Endothelial cell of hepatic sinusoid (primary cell): ENCODE measurements around the gene FFAR2.
"Not testable (repeated sequence)": the region's sequence is repeated elsewhere in the genome, so short reads cannot be mapped to it uniquely, and the experiment has no call there.

Experiments
- in situ Hi-C: cut with HindIII; loops from 2 replicates; pipeline ENCODE4 v1.10.0; 2017; ENCODE audit warnings: low sequenced_read_pairs

The FFAR2 gene

DNA sequence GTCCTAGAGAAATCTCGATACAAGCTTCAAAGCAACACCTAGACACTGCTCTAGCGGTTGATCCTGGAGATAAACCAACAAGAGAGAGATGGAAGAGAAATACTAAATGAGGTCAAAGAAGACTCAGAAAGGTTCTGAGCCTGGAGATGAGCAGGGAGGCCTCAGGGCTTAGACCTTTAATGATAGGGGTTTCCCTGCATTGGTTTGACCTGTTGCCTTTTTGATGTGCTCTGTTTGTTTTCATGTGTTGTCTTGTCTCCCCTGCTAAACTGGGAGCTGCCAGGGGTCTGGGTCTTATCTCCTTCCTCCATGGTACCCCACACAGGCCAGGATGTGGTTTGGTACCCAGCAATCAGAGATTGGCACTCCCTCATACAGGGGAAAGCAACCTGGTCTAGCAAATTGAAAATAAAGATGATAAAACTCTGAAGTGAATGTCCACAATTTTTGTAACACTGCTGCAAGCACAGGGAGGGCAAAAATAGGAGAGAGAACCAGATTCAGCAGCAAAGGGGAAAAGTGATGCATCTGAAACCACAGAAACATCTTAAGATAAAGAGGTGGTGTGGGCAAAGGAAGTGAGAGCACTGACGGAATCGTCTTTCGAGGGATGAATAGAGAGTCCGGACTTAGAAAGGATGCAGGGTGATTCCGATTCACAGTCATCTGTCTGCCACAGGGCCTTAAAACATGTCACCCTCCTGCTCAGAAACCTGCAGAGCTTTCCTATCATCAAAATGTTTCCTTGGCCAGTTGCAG, 3.5 kb downstream of the FFAR2 start:
- in situ Hi-C loops: no loop called here

DNA sequence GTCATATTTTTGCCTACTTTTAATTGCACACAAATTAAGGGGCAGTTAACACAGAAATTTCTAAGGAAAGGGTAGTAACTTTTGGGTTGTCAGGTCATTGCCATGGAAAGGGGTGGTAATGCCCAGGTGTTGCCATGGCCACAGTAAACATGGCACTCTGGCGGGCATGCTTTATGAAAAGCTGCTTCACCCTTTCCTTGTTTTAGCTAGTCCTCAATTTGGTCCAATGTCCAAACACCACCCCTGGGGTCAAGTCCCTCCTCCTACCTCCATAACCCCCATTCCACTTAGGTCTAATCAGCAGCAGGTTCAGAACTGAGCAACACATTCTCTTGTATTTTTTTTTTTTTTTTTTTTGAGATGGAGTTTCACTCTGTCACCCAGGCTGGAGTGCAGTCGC, 6.6 kb downstream of the FFAR2 start:
- in situ Hi-C loops: no loop called here

DNA sequence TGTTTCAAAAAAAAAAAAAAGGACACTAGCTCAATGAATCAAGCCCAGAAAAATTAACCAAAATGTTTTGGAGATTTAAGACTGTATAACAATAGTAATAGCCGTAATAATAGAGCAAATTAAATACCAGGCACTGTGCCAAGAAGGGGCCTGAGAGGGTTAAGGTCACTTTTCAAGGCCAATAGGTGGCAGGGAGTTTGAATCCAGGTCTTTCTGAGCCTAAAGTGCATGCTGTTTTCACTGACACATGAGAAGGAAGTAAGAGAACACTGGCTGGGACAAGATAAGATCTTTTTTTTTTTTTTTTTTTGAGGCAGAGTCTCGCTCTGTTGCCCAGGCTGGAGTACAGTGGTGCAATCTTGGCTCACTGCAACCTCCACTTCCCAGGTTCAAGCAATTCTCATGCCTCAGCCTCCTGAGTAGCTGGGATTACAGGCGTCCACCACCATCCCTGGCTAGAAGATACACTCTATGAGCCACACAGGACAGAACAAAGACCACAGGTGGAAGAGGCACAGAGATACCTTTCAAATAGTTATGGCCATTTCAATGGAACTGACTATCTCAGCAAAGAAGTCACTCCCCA, 7.7 kb downstream of the FFAR2 start:
- in situ Hi-C loops: no loop called here

DNA sequence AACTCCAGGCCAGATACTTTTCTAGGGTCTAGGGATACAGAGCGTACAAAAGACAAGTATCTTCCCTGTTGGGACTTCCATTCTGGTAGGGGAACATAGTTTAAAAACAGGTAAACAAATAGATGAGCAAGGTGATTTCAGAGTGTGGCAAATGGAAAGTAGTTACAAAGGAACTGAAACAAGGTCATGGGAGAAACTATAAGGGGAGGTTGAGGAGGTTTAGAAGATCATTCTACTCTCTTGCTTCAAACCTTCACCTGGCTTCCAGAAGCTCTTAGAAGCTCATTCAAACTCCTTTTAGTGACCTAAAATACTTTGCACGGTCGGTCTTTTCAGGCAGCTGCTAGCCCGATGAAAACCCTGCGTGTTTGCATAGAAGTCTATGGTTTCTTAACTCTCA, 9.1 kb downstream of the FFAR2 start:
- in situ Hi-C loops: no loop called here

DNA sequence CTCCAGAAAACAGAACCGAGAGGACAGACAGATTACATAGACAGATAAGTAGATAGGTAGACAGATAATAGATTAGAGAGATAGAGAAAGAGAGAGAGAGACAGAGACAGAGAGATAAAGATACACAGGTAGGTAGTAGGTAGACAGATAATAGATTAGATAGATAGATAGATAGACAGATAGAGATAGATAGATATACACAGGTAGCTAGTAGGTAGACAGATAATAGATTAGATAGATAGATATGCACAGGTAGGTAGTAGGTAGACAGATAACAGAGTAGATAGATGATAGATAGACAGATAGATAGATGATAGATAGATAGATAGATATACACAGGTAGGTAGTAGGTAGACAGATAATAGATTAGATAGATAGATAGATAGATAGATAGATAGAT, 10.1 kb downstream of the FFAR2 start:
- in situ Hi-C loops: no loop called here

DNA sequence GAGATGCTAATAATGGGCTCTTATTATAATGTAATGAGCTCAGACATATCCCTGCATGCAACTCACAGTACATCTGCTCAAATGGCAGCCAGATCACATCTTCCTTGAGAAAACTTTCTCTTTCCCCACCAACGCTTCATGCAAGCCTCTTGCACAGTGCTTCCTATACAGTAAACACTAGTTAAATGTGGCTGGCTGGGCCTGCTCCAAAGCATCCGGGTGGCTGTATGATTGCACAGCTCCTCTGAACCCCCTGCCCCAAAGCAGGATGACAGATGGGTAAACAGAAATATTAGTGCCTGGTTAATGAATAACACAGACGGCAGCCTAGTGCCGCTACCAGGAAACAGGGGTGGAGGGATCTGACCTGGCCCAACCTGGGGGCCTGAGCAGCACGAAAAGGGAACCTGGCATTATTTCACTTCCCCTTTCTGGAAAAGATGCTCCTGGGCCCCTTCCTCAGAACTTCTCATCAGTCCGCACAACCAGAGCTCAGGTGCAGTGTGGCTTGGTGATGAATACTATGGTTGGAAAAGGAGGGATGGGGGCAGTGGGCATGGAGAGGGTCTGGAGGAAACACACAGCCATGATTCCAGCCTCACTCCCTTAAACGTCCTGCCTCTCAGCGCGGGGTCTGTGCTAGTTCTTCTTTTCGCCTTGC, 10.8 kb downstream of the FFAR2 start:
- in situ Hi-C loops: no loop called here

DNA sequence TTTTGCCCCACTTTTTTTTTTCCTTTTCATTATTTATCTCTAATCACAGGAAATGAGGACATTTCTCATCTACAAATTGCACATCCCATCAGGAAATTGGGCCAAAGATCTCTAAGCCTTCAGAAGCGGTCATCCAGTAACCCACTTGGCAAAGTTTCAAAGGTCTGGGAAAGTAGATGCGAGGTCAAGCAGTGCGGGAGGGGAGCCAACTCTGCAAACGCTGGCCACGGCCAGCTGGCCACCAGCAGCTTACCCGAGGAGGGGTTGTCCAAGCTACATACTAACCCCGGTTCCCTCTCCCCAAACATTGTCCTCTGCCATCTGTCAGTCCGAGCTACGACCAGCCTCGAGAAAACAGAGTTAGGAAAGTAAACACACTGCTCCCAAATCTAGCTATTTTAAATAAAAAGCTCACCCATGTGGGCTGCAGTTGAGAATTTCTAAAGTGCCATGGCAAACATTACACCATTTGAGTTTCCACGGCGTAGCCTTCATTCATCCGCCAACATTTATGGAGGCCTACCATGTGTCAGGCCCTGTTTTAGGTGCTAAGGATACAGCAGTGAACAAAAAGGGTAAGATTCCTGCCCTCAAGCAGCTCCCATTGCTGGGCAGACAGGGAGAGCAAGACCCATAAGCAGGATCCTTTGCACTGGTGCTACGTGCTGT, 11.5 kb downstream of the FFAR2 start:
- in situ Hi-C loops: no loop called here

DNA sequence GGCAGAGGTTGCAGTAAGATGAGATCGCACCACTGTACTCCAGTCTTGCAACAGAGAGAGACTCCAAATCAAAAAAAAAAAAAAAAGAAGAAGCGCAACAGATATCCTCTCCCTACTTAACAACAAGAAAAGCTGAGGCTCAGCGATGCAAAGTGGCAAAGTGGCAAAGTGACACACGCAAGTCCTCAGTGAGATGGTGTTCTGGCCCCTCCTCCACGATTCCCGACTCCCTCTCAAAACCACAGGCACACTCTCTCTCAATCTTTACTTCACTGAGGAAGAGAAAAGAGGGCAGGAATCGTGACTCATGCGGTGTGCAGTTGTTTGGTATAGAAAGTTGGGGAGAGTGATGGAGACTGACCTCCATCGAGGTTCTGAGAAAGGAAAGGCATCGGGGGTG, 12.6 kb downstream of the FFAR2 start:
- in situ Hi-C loops: no loop called here

DNA sequence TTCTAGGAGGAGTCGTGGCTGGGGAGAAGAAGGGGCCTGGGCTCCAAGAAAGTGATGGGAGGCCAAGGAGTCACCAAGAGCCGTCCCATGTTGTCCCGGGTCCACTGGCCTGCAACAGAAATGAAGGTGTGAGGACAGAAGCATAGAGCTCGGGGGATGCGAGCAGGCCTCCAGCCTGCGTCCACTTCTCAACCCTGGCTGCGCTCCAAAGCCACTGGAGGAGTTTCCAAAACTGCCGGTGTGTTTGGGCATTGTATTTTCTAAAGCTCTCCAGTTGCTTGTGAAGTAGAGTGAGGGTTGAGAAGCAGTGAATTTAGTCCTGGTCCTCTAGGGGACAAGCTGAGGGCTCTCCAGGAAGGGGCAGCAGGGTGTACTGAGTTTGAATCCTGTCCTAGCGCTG, 13.0 kb downstream of the FFAR2 start:
- in situ Hi-C loops: no loop called here

DNA sequence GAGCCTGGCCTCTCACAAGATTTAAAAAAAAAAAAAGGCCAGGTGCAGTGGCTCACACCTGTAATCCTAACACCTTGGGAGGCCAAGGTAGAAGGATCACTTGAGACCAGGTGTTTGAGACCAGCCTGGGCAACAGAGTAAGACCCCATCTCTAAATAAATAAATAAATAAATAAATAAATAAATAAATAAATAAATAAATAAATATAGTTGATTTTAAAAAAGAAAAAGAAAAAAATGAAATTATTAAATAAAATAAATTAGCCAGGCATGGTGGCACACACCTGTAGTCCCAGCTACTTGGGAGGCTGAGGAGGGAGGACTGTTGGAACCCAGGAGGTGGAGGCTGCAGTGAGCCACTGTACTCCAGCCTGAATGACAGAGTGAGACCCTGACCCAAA, 13.7 kb downstream of the FFAR2 start:
- in situ Hi-C loops: not testable (repeated sequence)

DNA sequence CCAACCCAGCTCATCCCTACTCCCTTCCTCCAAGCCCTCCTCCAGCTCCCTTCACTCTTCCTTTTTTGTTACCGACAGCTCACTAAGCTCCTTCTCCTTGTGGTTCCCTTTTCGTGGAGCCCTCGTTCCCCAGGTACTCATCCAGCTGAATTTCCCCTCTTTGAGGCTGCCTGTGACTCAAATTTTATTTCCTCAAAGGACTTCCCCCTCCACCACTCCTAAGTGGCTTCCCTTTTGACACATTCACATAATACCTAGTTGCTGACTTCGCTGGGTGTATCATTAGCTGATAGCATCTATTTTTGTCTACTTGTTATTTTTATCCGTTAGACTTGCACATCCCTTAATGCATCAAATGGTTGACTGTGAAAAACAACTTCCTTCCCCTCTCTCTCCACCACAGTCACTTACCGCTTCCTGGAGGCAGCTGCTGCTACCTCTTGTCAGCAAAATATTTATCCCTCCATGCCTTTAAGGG, 14.5 kb downstream of the FFAR2 start:
- in situ Hi-C loops: no loop called here

DNA sequence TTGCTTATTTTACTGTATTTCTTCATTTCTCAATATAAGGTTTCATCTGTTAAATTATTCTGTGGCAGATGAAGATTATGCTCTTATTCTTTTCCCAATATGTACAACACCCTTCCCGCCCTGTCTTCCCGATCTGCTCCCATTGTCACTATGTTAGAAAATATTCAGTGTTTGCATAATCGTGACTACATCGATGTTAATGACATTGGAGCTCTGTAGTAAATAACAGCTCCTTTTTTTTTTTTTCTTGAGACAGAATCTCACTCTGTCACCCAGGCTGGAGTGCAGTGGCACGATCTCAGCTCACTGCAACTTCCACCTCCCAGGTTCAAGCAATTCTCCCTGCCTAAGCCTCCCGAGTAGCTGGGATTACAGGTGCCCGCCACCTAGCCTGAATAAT, 14.9 kb downstream of the FFAR2 start:
- in situ Hi-C loops: not testable (repeated sequence)

DNA sequence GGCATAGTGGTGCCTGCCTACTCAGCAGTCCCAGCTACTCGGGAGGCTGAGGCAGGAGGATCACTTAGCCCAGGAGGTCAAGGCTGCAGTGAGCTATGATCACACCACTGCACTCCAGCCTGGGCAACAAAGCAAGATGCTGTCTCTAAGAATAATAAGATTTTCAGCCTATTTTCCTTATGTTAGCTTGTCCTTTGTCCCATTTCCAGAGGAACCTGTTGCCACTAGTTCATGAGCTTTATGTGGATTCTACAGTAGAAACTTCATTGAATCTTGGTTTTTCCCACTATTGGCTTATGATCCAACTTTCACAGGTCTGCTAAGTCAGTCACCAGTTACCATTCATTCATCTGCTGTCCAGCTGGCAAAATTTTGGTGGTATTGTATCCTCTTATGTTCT, 18.2 kb downstream of the FFAR2 start:
- in situ Hi-C loops: no loop called here

DNA sequence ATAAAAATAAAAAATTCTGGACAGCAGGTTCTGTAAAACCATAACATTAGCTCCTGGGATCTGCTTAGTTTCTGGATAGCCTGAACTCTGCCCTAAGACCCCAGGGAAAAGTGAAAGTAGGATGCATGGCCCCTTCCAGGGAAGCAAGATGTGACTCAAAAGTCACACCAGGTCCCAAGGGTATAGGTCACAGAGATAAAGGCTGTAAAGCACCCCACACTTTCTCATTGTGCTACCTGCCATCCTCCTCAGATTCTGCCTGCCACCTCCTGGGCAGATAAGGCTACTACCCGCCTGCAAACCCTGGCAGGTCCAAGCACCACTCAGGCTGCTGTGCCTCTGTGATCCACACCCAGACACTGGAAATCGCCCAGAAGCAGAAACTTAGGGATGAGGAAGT, 20.6 kb downstream of the FFAR2 start:
- in situ Hi-C loops: no loop called here

DNA sequence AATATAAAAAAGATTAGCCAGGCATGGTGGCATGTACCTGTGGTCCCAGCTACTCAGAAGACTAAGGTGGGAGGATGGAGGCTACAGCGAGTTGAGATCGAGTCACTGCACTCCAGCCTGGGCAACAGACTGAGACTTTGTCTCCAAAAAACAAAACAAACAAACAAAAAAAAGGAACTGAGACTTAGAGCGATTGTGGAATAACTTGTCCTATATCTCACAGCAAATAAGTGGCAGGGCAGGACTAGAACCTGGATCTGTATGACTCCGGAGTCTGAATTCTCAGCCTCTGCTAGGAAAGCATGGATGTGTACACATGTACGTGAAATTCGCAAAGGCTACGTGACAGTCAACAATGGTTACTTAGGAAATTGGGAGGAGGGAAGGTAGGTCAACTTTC, 22.1 kb downstream of the FFAR2 start:
- in situ Hi-C loops: no loop called here

DNA sequence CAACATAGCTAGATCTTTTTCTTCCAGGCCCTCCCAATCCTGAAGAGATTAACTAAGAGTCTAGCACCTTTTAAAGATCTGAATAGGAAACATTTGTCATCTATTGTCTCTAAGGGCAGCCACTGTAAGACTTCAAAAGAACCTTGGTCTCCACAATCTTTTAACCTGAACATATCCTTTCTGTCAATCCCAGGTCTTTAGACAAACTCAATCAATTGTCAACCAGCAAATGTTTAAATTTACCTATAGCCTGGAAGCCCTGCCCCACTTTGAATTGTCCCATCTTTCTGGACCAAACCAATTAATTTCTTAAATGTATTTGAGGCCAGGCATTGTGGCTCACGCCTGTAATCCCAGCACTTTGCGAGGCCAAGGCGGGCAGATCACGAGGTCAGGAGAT, 23.0 kb downstream of the FFAR2 start:
- in situ Hi-C loops: not testable (repeated sequence)

DNA sequence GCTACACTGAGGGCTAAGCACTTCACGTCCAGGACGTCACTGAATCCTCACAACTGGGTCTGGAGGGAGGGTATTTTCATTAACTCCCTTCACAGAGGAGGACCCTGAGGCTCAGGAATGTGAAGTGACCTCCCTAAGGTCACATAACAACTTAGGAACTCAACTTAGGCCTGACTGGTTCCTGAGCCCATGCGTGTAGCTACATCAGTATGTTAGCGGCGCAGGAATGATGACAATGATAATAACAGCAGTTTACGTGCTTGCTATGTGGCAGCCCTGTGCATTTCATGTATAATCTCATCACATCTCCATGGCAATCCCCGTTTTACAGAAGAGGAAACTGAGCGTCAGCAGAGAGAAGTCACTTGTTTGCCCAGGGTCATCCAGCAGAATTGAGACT, 23.9 kb downstream of the FFAR2 start:
- in situ Hi-C loops: no loop called here

DNA sequence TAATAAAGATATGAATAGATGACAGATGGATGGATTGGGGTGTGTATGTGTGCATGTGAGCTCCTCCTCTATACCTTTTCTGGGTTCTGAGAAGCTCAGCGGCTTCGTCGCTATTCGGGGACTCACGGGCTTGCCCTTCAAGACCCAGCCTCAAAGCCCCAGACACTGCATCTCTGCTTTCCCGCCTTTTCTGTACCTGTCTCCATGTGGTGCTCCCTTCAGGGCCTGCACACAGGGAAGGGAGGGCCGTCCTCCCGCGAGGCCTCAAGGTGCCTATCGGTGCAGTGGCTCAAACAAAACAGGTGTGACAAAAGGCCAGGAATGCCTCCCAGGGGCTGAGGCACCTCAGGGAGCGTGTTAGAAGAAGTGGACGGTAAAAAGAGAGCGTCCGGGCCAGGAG, 26.0 kb downstream of the FFAR2 start:
- in situ Hi-C loops: no loop called here

DNA sequence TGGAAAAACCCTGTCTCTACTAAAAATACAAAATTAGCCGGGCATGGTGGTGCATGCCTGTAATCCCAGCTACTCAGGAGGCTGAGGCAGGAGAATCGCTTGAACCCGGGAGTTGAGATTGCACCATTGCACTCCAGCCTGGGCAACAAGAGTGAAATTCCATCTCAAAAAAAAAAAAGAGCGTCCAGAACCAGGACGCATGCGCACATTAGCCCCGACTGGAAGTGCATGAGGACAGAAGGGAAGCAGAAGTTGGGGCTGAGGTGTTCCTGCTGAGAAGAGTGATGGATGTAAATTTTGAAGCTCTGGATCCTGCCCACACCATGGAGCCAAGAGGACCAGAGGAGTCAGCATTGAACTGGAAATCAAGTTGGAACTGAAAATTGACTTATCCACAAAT, 26.5 kb downstream of the FFAR2 start:
- in situ Hi-C loops: not testable (repeated sequence)

DNA sequence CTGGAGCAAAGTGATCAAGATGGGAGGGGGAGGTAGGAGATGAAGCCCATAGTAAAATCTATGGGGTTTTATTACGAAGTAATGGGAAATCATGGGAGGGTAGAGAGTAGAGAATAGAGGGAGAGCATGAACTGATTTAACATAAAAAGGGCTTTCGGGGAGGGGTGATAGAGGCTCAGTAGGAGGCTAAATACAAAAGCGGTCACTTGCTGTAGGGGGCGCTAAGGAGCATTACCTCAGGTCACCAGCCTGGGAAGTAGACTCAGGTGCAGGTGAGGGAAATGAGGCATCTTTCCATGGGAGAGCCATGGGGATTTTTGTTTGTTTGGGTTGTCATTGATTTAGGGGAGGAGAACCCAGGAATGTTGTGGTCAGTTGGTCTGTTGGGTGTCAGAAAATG, 28.1 kb downstream of the FFAR2 start:
- in situ Hi-C loops: no loop called here

DNA sequence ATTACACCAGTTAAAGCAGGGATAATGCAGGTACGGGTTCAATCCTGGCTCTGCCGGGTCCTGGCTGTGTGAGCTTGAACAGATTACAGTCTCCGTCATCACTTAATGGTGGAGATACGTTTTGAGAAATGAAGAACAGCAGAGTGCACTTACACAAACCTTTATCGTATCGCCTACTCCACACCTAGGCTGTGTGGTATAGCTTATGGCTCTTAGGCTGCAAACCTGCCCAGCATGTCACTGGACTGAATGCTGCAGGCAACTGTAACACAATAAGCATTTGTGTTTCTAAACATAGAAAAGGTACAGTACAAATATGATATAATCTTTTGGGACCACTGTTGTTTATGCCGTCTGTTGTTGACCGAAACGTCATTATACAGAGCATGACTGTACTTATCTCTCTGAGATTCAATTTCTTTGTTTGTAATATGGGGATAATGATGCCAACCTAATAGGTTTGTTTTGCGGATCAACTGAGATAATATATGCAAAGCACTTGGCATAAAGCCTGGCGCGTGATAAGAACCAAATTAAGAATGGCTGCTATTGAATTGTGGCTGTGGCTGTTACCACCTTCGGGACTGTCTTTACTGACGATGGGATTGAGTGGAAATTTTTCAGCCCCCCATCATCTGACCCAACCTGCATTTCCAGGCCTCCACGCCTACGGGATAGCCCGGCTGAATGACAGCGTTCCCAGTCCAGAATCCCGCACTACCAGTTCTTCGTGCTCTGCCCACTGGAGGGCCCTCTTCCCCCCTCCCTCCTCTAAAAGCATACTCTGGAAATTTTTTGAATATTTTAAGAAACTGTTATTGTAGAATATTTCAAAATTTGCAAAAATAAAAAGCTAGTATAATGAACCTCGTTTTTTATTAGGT, 31.0 kb downstream of the FFAR2 start:
- in situ Hi-C loops: no loop called here
